ENCODE data around the gene MORN1. TPM values are rescaled to one million over a fixed set of nuclear protein-coding genes. Genes with fewer than 3 reads are reported as not detected.

Gene MORN1
- total RNA-seq, 4 donors from 2014 or later = 2.8 to 9.6 (median 4.3) TPM

DNA sequence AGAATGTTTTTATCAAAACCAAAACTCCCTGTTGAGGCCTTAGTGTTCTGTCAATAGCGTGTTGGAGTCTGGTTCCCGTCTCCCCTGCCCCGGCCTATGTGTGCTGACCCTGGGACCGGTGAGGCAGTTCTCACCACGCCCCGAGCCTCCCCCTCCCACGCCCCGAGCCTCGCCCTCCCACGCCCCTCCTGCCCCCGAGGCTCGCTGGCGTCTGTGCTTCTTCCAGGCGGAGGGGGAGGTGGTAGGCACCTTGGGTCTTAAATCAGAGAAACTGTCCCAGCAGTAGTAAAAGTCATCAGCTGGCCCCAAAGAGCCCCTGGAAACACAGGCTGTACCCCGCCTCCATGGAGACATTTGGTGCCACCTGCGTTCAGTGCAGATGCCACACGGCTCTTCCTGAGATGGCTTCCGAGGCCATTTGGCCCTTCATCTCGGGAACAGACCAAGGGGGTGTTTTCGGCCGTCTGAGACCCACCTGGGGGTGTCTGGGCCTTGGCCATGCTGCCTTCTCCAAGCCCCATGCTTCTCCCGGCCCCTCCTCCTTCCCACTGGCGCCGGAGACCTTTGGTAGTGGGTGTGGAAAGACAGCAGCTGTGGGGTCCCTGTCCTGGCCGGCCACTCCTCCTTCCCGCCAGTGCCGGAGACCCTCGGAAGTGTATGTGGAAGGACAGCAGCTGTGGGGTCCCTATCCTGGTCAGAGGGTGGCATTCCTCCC lies 118.5 kb downstream of the MORN1 start:
- TF ChIP-seq, protein P1, sequence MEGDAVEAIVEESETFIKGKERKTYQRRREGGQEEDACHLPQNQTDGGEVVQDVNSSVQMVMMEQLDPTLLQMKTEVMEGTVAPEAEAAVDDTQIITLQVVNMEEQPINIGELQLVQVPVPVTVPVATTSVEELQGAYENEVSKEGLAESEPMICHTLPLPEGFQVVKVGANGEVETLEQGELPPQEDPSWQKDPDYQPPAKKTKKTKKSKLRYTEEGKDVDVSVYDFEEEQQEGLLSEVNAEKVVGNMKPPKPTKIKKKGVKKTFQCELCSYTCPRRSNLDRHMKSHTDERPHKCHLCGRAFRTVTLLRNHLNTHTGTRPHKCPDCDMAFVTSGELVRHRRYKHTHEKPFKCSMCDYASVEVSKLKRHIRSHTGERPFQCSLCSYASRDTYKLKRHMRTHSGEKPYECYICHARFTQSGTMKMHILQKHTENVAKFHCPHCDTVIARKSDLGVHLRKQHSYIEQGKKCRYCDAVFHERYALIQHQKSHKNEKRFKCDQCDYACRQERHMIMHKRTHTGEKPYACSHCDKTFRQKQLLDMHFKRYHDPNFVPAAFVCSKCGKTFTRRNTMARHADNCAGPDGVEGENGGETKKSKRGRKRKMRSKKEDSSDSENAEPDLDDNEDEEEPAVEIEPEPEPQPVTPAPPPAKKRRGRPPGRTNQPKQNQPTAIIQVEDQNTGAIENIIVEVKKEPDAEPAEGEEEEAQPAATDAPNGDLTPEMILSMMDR (IDR thresholded peaks at IDR 0.05; ENCODE audit: low read depth) = no peak

DNA sequence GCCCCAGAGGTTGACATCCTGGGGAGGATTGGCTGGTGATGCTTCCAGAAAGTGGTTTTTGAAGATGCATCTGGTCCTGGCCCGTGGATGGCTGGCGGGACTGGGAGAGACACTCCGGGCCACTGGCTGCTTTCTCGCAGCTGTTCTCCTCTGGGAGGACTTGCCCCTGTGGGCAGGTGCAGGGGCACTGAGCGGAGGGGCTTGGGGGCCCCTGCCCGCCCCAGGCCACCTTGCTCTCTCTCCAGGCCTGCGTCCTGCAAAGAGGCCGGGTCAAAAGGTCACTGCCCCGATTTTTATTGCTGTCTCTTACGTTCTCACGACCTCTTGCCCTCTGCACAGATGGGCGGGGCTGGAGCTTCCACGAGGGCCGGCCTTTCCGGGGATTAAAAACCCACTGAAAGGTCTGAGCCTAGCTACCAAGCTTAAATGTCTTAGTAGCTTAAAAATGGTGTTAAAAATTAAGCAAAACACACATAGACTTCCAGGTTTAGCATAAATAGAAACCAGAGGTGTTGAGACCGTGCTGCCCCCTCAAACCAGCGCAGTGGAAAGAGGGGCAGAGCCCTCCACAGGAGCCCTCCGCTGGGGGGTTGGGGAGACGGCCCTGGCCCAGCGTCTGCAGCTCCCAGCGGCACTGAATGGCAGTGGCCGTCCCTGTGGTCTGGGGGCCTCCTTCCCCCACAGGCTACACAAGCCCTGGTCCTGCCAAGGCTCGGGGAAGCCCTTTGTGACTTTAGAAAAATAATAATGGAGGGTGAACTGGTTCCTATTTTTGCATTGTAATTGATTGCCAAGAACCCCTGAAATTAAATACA lies 119.3 kb downstream of the MORN1 start:
- TF ChIP-seq, protein P1 (IDR thresholded peaks at IDR 0.05; ENCODE audit: low read depth) = no peak

Other genes starting within 250 kb of the MORN1 start
- gene FAAP20, start 196.8 kb downstream of the MORN1 start, total RNA-seq = 10 to 100 TPM; 15.8 to 41.1 (median 34.1) TPM
- 10 to 100 TPM; 24.3 to 67.6 (median 27.8) TPM for gene SKI, start 163.2 kb downstream of the MORN1 start, total RNA-seq
- gene RER1, start 287 bp upstream of the MORN1 start, total RNA-seq = 10 to 100 TPM; 60.5 to 92.3 (median 76.4) TPM
- gene PEX10, start 21.0 kb upstream of the MORN1 start, total RNA-seq = 10 to 100 TPM; 16.0 to 45.0 (median 27.3) TPM
- under 1 TPM in 2 of 4 donors, not detected in 2; 0.22 to 0.68 TPM for gene PLCH2, start 84.7 kb upstream of the MORN1 start, total RNA-seq
- 10 to 100 TPM; 11.4 to 24.4 (median 21.7) TPM for gene PANK4, start 135.0 kb upstream of the MORN1 start, total RNA-seq
- gene HES5, start 138.7 kb upstream of the MORN1 start, total RNA-seq = under 1 TPM in 1 of 4 donors, not detected in 3; 0.57 TPM
- 10 to 100 TPM; 34.4 to 94.6 (median 61.0) TPM for gene TNFRSF14, start 164.8 kb upstream of the MORN1 start, total RNA-seq
- gene PRXL2B, start 195.2 kb upstream of the MORN1 start, total RNA-seq = 10 to 100 TPM in 1 of 4 donors, 1 to 10 TPM in 3; 6.4 to 11.1 (median 7.4) TPM
- gene MMEL1, start 241.5 kb upstream of the MORN1 start, total RNA-seq = 1 to 10 TPM in 2 of 4 donors, not detected in 2; 1.3 to 4.0 TPM

All from subcutaneous adipose tissue (tissue), 4 donors.